Measurements from ENCODE around the gene SH2D1B. TPM values are rescaled to one million over a fixed set of nuclear protein-coding genes. Genes with fewer than 3 reads are reported as not detected.

SH2D1B gene
- total and polyA plus RNA-seq, 4 donors: 0.17 to 0.84 (median 0.30) TPM

- no peak for DNase-seq (ENCODE audit: low spot score)
- 84% methylated on average over 8 of the region's 8 CpGs for WGBS
- peaks cover 7 to 32% (median 23%) of the 10 kb centered on the region in 4 donors for H3K4me1 ChIP-seq (ENCODE audit: control insufficient read depth in 4 of 4, insufficient read depth in 4 of 4, low read length in 3 of 4)
These were observed 36.5 kb downstream of the SH2D1B start for GRCh38 chr1:162375463-162375862.

GRCh38 chr1:162374406-162374805, 37.5 kb downstream of the SH2D1B start:
- H3K36me3 ChIP-seq (ENCODE audit: control insufficient read depth in 4 of 4, insufficient read depth in 3 of 4, low read depth in 1 of 4, low read length in 3 of 4): peaks cover 0 to 6% (median 1%) of the 10 kb centered on the region in 4 donors
- 93% methylated on average over 9 of the region's 9 CpGs for WGBS
- H3K9ac ChIP-seq (ENCODE audit: low read depth in 1 of 2, low read length in 2 of 2): no peak overlapping the region
- no peaks in the 10 kb centered on the region for H3K9me3 ChIP-seq (ENCODE audit: control insufficient read depth in 4 of 4, low read length in 3 of 4)
- H3K27ac ChIP-seq (ENCODE audit: low read depth in 1 of 2, low read length in 2 of 2): no peak overlapping the region
- peaks cover 7 to 39% (median 23%) of the 10 kb centered on the region in 4 donors for H3K4me1 ChIP-seq (ENCODE audit: control insufficient read depth in 4 of 4, insufficient read depth in 4 of 4, low read length in 3 of 4)
- no peaks in the 10 kb centered on the region for H3K27me3 ChIP-seq (ENCODE audit: control insufficient read depth in 4 of 4, insufficient read depth in 4 of 4, low read length in 3 of 4)
- no peak overlapping the region for H3K4me3 ChIP-seq (ENCODE audit: low read depth in 1 of 3, low read length in 3 of 3)
- no peak for DNase-seq (ENCODE audit: low spot score)
- TF ChIP-seq HNF4G (IDR thresholded peaks at IDR 0.05) (no peak), MAX (IDR thresholded peaks at IDR 0.05) (no peak), EGR1 (IDR thresholded peaks at IDR 0.05; ENCODE audit: low read depth in 2 of 2) (no peak), RAD21 (IDR thresholded peaks at IDR 0.05) (no peak), SP1 (IDR thresholded peaks at IDR 0.05) (no peak), NR2F2 (IDR thresholded peaks at IDR 0.05) (no peak), ZBTB33 (IDR thresholded peaks at IDR 0.05) (no peak), TAF1 (conservative IDR thresholded peaks at IDR 0.05) (no peak)

More at GRCh38 chr1:162375463-162375862, 36.5 kb downstream of the SH2D1B start:
- H3K27ac ChIP-seq (ENCODE audit: low read depth in 1 of 2, low read length in 2 of 2): no peak overlapping the region
- H3K9me3 ChIP-seq (ENCODE audit: control insufficient read depth in 4 of 4, low read length in 3 of 4): no peaks in the 10 kb centered on the region
- no peaks in the 10 kb centered on the region for H3K27me3 ChIP-seq (ENCODE audit: control insufficient read depth in 4 of 4, insufficient read depth in 4 of 4, low read length in 3 of 4)
- no peak overlapping the region for H3K9ac ChIP-seq (ENCODE audit: low read depth in 1 of 2, low read length in 2 of 2)
- TF ChIP-seq REST (IDR thresholded peaks at IDR 0.05): no peak
- TF ChIP-seq YY1 (IDR thresholded peaks at IDR 0.05): no peak
- no peak for TF ChIP-seq RXRA (IDR thresholded peaks at IDR 0.05)
- TF ChIP-seq CTCF (IDR thresholded peaks at IDR 0.05; ENCODE audit: low read depth, low read length, missing input control): no peak
- no peak for TF ChIP-seq TAF1 (conservative IDR thresholded peaks at IDR 0.05)
- no peak for TF ChIP-seq JUND (IDR thresholded peaks at IDR 0.05)
- no peak for TF ChIP-seq EGR1 (IDR thresholded peaks at IDR 0.05; ENCODE audit: low read depth in 2 of 2)
- TF ChIP-seq MAX (IDR thresholded peaks at IDR 0.05): no peak
- no peak for TF ChIP-seq FOXA1 (IDR thresholded peaks at IDR 0.05)
- TF ChIP-seq NR2F2 (IDR thresholded peaks at IDR 0.05): no peak
- no peak for TF ChIP-seq ATF3 (IDR thresholded peaks at IDR 0.05)
- TF ChIP-seq GABPA (IDR thresholded peaks at IDR 0.05 in 1 of 2, conservative IDR thresholded peaks at IDR 0.05 in 1 of 2): no peak
- TF ChIP-seq HNF4A (conservative IDR thresholded peaks at IDR 0.05): no peak
- peaks cover 0 to 6% (median 1%) of the 10 kb centered on the region in 4 donors for H3K36me3 ChIP-seq (ENCODE audit: control insufficient read depth in 4 of 4, insufficient read depth in 3 of 4, low read depth in 1 of 4, low read length in 3 of 4)
- no peak overlapping the region for H3K4me3 ChIP-seq (ENCODE audit: low read depth in 1 of 3, low read length in 3 of 3)
